D721Med (cell line): ENCODE results near the gene HMCN2.

Experiments
- DNase-seq: peaks from one replicate; pipeline ENCODE4 v3.0.0; 2011; ENCODE audit warnings: low spot score; ENCODE audit not compliant: insufficient read length
- FAIRE-seq: peaks from 2 replicates; lab custom pipeline; 2011; peaks lifted over from hg19 to GRCh38; lab: Jason Lieb, UNC
- CTCF ChIP-seq: IDR thresholded peaks from 2 replicates; pipeline ENCODE4 v1.5.1; 2012; ENCODE audit warnings: mild to moderate bottlenecking, control low read depth; ENCODE audit not compliant: insufficient read depth; ENCODE audit errors: missing control alignments

HMCN2 gene

DNA sequence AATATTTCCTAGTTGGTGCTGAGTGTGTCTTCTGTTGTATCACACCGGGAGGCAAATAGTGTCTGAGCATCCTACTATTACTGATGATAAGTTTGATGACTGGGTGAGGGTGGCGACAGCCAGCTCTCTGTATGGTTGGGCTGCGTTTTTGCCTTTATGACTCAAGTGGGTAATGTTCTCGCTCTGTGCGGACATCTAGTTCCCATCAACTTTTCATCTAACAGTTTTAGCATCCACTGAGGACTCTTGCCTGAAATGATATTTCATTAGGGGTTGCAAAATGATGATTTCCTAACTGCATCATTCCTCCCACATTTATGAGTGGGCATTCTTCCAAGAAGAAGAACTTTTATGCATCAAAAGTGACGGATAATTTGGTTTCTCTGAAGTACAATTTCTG lies 26.5 kb downstream of the HMCN2 start:
- FAIRE-seq (no peak), DNase-seq (no peak)
- no peak for TF ChIP-seq CTCF

GRCh38 chr9:130294664-130295063 lies 29.1 kb downstream of the HMCN2 start:
- no peak for DNase-seq
- TF ChIP-seq CTCF, result no peak
- no peak for FAIRE-seq

- FAIRE-seq (no peak), DNase-seq (no peak)
- TF ChIP-seq CTCF, result no peak
These were observed 29.9 kb downstream of the HMCN2 start for GRCh38 chr9:130295431-130295830.

DNA sequence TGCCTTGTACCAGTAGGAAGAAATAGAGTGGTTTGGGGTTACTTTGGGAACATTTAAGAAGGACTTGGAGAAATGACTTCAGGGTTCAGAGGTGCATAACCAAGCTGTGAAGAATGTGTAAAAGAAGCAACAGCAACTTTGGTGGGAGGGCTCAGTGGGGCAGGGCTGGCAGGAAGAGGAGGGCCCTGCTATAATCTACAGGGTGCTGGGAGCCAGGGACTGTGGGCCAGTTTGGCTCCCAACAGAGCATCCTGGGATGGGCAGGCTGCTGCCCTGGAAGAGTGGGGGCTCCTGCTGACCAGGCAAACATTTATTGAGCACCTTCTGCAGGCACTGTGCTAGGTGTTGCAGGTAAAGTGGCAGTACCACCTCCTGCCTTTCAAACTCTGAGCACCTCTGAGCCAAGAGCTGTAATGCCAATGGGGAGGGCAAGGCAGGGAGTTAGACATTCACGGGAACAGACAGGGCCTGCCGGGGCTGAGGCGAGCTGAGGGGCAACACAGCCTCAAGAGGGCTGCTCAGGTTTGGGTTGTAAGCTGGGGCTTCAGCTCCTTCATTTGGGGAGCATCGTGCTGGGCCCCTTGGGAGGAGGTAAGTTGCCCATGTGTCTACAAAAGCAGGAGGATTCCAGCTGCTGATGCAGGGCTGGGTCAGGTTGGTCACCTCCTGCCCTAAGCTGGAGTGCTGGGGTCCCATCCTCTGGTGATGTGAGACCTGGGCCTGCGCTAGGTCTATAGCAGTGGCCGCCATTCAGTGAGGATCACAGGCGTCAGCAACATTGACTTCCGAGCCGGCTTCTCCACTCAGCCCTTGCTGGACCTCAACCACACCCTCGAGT lies 30.6 kb downstream of the HMCN2 start:
- DNase-seq (no peak), FAIRE-seq (no peak)
- no peak for TF ChIP-seq CTCF

- FAIRE-seq, result no peak
- no peak for TF ChIP-seq CTCF
These were observed 31.2 kb downstream of the HMCN2 start for GRCh38 chr9:130296783-130297055.

GRCh38 chr9:130297371-130297770 lies 31.8 kb downstream of the HMCN2 start:
- FAIRE-seq, result no peak
- no peak for DNase-seq
- TF ChIP-seq CTCF, result no peak

More at GRCh38 chr9:130296783-130297055, 31.2 kb downstream of the HMCN2 start:
- DNase-seq, result no peak

GRCh38 chr9:130298662-130299279 lies 33.2 kb downstream of the HMCN2 start:
- DNase-seq (no peak), FAIRE-seq (no peak)
- TF ChIP-seq CTCF, result no peak
